Mesendoderm (in vitro differentiated cells): Measurements from ENCODE around the gene MED4. TPM values are rescaled to one million over a fixed set of nuclear protein-coding genes. Genes with fewer than 3 reads are reported as not detected.

ENCODE experiments used
- DNase-seq: peaks from one replicate; pipeline ENCODE4 v3.0.0; 2013
- H2AK5ac ChIP-seq: 2 replicates; pipeline ENCODE4 v1.6.1; 2013; ENCODE audit warnings: low read length, inconsistent platforms
- H2BK120ac ChIP-seq: 2 replicates; pipeline ENCODE4 v1.6.1; 2013; ENCODE audit warnings: low read depth, mild to moderate bottlenecking, low read length, moderate library complexity, mixed read lengths
- H2BK15ac ChIP-seq: replicated peaks from 2 replicates; pipeline ENCODE4 v1.6.1; 2013; ENCODE audit warnings: low read depth, mild to moderate bottlenecking, moderate library complexity
- H2BK5ac ChIP-seq: 2 replicates; pipeline ENCODE4 v1.6.1; 2013; ENCODE audit warnings: low read length, inconsistent platforms
- H3K18ac ChIP-seq: 2 replicates; pipeline ENCODE4 v1.6.1; 2013; ENCODE audit warnings: mild to moderate bottlenecking, low read length, mixed read lengths
- H3K23ac ChIP-seq: one replicate; pipeline ENCODE4 v1.6.1; 2013; ENCODE audit warnings: low read length
- H3K27ac ChIP-seq: 2 replicates; pipeline ENCODE4 v1.5.1; 2013; ENCODE audit warnings: low read depth, mild to moderate bottlenecking, inconsistent platforms, low read length, moderate library complexity
- H3K27me3 ChIP-seq: 2 replicates; pipeline ENCODE4 v1.6.1; 2013; ENCODE audit warnings: low read length, control low read depth, mild to moderate bottlenecking, inconsistent platforms; ENCODE audit not compliant: insufficient read depth, poor library complexity
- H3K36me3 ChIP-seq: 2 replicates; pipeline ENCODE4 v1.6.1; 2013; ENCODE audit warnings: low read length, inconsistent platforms; ENCODE audit not compliant: control insufficient read depth, insufficient read depth
- H3K4ac ChIP-seq: one replicate; pipeline ENCODE4 v1.6.1; 2013; ENCODE audit warnings: low read depth, mild to moderate bottlenecking, low read length, moderate library complexity
- H3K4me1 ChIP-seq: 2 replicates; pipeline ENCODE4 v1.6.1; 2013; ENCODE audit warnings: low read depth, low read length, inconsistent platforms; ENCODE audit not compliant: control insufficient read depth
- H3K4me2 ChIP-seq: 2 replicates; pipeline ENCODE4 v1.6.1; 2013; ENCODE audit warnings: low read length
- H3K4me3 ChIP-seq: 2 replicates; pipeline ENCODE4 v1.5.1; 2013; ENCODE audit warnings: mild to moderate bottlenecking, low read length
- H3K56ac ChIP-seq: one replicate; pipeline ENCODE4 v1.6.1; 2013; ENCODE audit warnings: low read length
- H3K79me1 ChIP-seq: 2 replicates; pipeline ENCODE4 v1.6.1; 2013; ENCODE audit warnings: low read length, inconsistent platforms
- H3K79me2 ChIP-seq: 2 replicates; pipeline ENCODE4 v1.6.1; 2013; ENCODE audit warnings: mild to moderate bottlenecking, low read length; ENCODE audit not compliant: control insufficient read depth, insufficient read depth
- H3K9ac ChIP-seq: 2 replicates; pipeline ENCODE4 v1.6.1; 2013; ENCODE audit warnings: low read length, inconsistent platforms
- H4K5ac ChIP-seq: one replicate; pipeline ENCODE4 v1.6.1; 2013; ENCODE audit warnings: low read length
- H4K8ac ChIP-seq: one replicate; pipeline ENCODE4 v1.6.1; 2013; ENCODE audit warnings: low read depth, mild to moderate bottlenecking, control low read depth, low read length, moderate library complexity
- WGBS: extraction: QIAGEN DNeasy Blood & Tissue Kit; methylation state at CpG from one replicate; pipeline ENCODE4 v1.1.7; 2013; ENCODE audit warnings: low lambda C conversion rate, missing lambda C conversion rate; ENCODE audit not compliant: insufficient coverage; ENCODE audit errors: extremely low coverage; 5-methylcytosine and 5-hydroxymethylcytosine counted together
- polyA plus RNA-seq, 2 experiments: library from polyadenylated mRNA; stranded (reverse); fragments of 200-250 nt; gene quantifications; one replicate each; pipeline ENCODE4 v1.2.3, GENCODE V29; 2013

Gene MED4, protein sequence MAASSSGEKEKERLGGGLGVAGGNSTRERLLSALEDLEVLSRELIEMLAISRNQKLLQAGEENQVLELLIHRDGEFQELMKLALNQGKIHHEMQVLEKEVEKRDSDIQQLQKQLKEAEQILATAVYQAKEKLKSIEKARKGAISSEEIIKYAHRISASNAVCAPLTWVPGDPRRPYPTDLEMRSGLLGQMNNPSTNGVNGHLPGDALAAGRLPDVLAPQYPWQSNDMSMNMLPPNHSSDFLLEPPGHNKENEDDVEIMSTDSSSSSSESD
- polyA plus RNA-seq (2013, experiment 1 of 2): 51.8 TPM
- 50.1 TPM for polyA plus RNA-seq (2013, experiment 2 of 2)

DNA sequence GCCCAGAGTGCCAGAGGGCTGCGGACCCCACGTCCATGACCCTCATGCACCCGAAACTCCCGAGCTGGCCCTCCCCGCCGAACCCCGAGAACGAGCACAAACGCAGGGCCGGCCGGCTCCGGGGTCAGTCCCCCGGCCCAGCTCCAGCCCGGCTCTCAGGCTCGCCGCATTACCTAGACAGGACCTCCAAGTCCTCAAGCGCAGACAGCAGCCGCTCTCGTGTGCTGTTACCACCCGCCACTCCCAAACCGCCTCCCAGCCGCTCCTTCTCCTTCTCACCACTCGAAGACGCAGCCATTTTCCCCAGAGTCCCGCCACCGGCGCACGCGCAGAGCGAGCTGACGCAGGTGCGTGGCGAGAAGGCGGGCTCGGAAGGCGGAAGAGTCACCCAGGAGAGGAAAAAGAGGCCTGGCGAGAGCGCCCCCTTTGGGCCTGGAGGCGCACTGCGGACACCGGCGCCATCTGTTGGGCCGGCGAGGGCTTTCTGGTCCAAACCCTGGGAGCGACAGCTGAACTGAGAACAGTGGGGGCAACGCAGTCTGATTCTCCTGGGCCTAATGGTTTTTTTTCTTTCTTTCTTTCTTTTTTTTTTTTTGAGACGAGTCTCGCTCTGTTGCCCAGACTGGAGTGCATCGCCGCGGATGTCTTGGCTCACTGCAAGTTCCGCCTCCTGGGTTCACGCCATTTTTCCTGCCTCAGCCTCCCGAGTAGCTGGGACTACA, at the start of gene MED4:
TSS of gene MED4 (minus strand) at position 324 of the 722 bp plus-strand sequence. CDS start at position 298, 26 bp downstream.
- Histone ChIP-seq H3K36me3 (no peaks in the 10 kb centered on the region), H3K79me2 (peaks cover 42% of the 10 kb centered on the region), H2BK15ac (no peak within 1 kb of the TSS), H3K18ac (peak within 1 kb of the TSS; percentile 39), H3K4me1 (peaks cover 1% of the 10 kb centered on the region), H2AK5ac (no peak within 1 kb of the TSS), H4K8ac (peak within 1 kb of the TSS; percentile 78), H3K4me2 (peak within 1 kb of the TSS; percentile 97), H3K27ac (no peak within 1 kb of the TSS), H3K79me1 (peaks cover 9% of the 10 kb centered on the region), H3K9ac (peak within 1 kb of the TSS; percentile 88), H3K23ac (no peak within 1 kb of the TSS), H4K5ac (no peak within 1 kb of the TSS), H3K4ac (peak within 1 kb of the TSS; percentile 83), H2BK5ac (no peak within 1 kb of the TSS), H3K27me3 (no peaks in the 10 kb centered on the region), H3K4me3 (peak within 1 kb of the TSS; percentile 97), H3K56ac (peak within 1 kb of the TSS; percentile 94), H2BK120ac (no peak within 1 kb of the TSS)
- peak; percentile 96 for DNase-seq
- WGBS: no CpG with 5 or more reads among the region's 54 CpGs

GRCh38 chr13:48144413-48145035, 49.6 kb upstream of the MED4 start:
- Histone ChIP-seq H3K4ac (no peak overlapping the region), H3K56ac (no peak overlapping the region), H2AK5ac (no peak overlapping the region), H3K79me2 (no peaks in the 10 kb centered on the region), H3K79me1 (no peaks in the 10 kb centered on the region), H3K4me3 (no peak overlapping the region), H2BK5ac (no peak overlapping the region), H3K36me3 (no peaks in the 10 kb centered on the region), H3K4me1 (no peaks in the 10 kb centered on the region), H3K4me2 (no peak overlapping the region), H4K8ac (no peak overlapping the region), H3K9ac (no peak overlapping the region), H4K5ac (no peak overlapping the region), H2BK15ac (no peak overlapping the region), H3K18ac (no peak overlapping the region), H2BK120ac (no peak overlapping the region), H3K27ac (no peak overlapping the region), H3K23ac (no peak overlapping the region), H3K27me3 (no peaks in the 10 kb centered on the region)
- WGBS: no CpG with 5 or more reads among the region's 7 CpGs
- no peak for DNase-seq

DNA sequence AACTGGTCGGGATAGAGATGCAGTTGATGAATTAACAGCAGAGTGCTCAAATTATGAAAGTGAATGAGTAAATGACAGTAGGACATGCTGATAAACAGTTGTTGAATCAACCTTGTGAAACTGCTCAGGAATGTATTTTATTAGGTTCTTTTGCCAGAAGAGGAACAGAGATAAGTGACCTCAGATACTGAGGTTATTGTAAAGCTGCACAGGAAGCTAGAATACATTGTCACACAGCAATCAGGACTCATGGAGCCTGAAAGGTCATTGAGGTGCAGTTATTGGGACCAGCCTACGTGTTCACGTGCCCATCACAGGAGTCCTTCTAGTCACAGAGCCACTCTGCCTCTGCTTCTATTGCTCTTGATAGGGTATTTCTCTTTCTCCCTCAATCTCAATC, 47.5 kb upstream of the MED4 start:
- H3K4me1 ChIP-seq: no peaks in the 10 kb centered on the region
- H3K56ac ChIP-seq: no peak overlapping the region
- no peaks in the 10 kb centered on the region for H3K27me3 ChIP-seq
- H2BK15ac ChIP-seq: no peak overlapping the region
- WGBS: no CpG with 5 or more reads among the region's 3 CpGs
- no peaks in the 10 kb centered on the region for H3K36me3 ChIP-seq
- no peak overlapping the region for H3K4ac ChIP-seq
- H3K4me2 ChIP-seq: no peak overlapping the region
- no peak overlapping the region for H3K4me3 ChIP-seq
- no peak overlapping the region for H2AK5ac ChIP-seq
- H3K9ac ChIP-seq: no peak overlapping the region
- no peak overlapping the region for H3K23ac ChIP-seq
- H3K79me1 ChIP-seq: no peaks in the 10 kb centered on the region
- H3K79me2 ChIP-seq: no peaks in the 10 kb centered on the region
- H2BK5ac ChIP-seq: no peak overlapping the region
- no peak for DNase-seq
- H3K27ac ChIP-seq: no peak overlapping the region
- H4K5ac ChIP-seq: no peak overlapping the region
- H3K18ac ChIP-seq: no peak overlapping the region
- no peak overlapping the region for H4K8ac ChIP-seq
- no peak overlapping the region for H2BK120ac ChIP-seq

DNA sequence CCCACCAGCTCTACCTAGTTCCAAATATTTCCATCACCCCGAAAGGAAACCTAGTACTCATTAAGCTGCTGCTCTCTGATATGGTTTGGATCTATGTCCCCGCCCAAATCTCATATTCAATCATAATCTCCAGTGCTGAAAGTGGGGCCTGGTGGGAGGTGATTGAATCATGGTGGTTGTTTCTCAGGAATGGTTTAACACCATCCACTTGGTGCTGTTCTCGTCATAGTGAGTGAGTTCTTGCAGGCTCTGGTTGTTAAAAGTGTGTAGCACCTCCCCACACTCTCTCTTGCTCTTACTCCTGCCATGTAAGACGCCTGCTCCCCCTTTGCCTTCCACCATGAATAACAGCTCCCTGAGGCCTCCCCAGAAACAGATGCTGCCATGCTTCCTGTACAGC, 43.4 kb upstream of the MED4 start:
- Histone ChIP-seq H3K18ac (no peak overlapping the region), H3K36me3 (no peaks in the 10 kb centered on the region), H2BK15ac (no peak overlapping the region), H3K4me3 (no peak overlapping the region), H2AK5ac (no peak overlapping the region), H3K9ac (no peak overlapping the region), H3K56ac (no peak overlapping the region), H3K27me3 (no peaks in the 10 kb centered on the region), H3K23ac (no peak overlapping the region), H4K5ac (no peak overlapping the region), H2BK120ac (no peak overlapping the region), H3K4me1 (no peaks in the 10 kb centered on the region), H3K79me1 (no peaks in the 10 kb centered on the region), H3K27ac (no peak overlapping the region), H4K8ac (no peak overlapping the region), H3K4me2 (no peak overlapping the region), H3K79me2 (no peaks in the 10 kb centered on the region), H2BK5ac (no peak overlapping the region), H3K4ac (no peak overlapping the region)
- no peak for DNase-seq
- WGBS: no CpG with 5 or more reads among the region's 4 CpGs

GRCh38 chr13:48132961-48133360, 38.1 kb upstream of the MED4 start:
- Histone ChIP-seq H3K36me3 (no peaks in the 10 kb centered on the region), H3K56ac (no peak overlapping the region), H3K4me3 (no peak overlapping the region), H4K5ac (no peak overlapping the region), H3K23ac (no peak overlapping the region), H2BK15ac (no peak overlapping the region), H3K18ac (no peak overlapping the region), H3K4ac (no peak overlapping the region), H3K27me3 (no peaks in the 10 kb centered on the region), H2BK120ac (no peak overlapping the region), H2BK5ac (no peak overlapping the region), H3K79me1 (no peaks in the 10 kb centered on the region), H2AK5ac (no peak overlapping the region), H3K4me2 (no peak overlapping the region), H3K9ac (no peak overlapping the region), H3K4me1 (no peaks in the 10 kb centered on the region), H4K8ac (no peak overlapping the region), H3K27ac (no peak overlapping the region), H3K79me2 (no peaks in the 10 kb centered on the region)
- no CpG with 5 or more reads among the region's 3 CpGs for WGBS
- no peak for DNase-seq
